ENCODE results near the gene CYP2D6. TPM values are rescaled to one million over a fixed set of nuclear protein-coding genes. Genes with fewer than 3 reads are reported as not detected.

Gene CYP2D6
- total RNA-seq, 1 donor from 2014 or later = 0.91 TPM

DNA sequence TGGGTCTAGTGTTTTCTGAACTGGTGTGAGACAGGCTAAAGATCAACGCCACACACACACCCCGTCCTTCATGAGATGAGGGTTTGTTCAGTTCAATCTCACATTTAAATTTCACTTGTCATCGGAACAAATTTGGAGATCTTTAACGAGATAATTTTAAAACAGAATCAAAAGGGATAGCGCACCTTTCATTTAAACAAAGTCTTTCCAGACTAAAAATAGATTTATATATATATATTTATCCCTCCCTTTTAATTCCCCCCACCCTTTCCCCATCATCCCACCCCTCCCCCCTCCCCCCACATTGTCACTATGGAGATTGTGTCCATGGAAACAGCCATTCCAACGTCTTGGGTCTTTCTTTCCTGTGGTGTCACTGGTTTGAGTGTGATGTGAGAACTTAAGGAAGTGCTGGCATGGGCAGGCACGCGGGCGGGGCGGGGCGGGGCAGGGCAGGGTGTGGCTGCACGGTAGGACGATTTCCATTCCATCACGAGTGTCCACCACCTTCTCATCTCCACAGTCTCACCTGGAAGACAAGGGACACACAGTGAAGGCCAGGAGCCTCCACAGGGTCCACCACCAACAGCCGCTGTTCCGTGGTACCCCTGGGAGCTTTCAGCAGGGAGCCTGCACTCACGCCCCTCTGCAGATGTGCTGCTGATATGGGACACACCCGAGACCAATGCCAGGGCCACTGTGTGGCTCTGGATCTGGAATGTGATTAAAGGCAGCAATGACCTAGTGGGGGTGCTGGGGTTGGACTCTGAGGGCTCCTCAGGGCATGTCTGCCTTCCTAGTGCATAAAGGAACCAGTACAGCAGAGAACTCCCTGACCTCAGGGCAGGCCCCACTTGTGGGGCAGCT lies 30.5 kb upstream of the CYP2D6 start:
- TF ChIP-seq, protein P1, sequence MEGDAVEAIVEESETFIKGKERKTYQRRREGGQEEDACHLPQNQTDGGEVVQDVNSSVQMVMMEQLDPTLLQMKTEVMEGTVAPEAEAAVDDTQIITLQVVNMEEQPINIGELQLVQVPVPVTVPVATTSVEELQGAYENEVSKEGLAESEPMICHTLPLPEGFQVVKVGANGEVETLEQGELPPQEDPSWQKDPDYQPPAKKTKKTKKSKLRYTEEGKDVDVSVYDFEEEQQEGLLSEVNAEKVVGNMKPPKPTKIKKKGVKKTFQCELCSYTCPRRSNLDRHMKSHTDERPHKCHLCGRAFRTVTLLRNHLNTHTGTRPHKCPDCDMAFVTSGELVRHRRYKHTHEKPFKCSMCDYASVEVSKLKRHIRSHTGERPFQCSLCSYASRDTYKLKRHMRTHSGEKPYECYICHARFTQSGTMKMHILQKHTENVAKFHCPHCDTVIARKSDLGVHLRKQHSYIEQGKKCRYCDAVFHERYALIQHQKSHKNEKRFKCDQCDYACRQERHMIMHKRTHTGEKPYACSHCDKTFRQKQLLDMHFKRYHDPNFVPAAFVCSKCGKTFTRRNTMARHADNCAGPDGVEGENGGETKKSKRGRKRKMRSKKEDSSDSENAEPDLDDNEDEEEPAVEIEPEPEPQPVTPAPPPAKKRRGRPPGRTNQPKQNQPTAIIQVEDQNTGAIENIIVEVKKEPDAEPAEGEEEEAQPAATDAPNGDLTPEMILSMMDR (IDR thresholded peaks at IDR 0.05; ENCODE audit: insufficient read depth, low read depth, low read length) = no peak
- no peak for TF ChIP-seq EZH2 (IDR thresholded peaks at IDR 0.05; ENCODE audit: insufficient read depth, low read length)
- no peaks in the 10 kb centered on the region for H3K9me3 Mint-ChIP-seq (ENCODE audit: unreplicated experiment)
- no peaks in the 10 kb centered on the region for H3K4me1 Mint-ChIP-seq (ENCODE audit: low read depth, unreplicated experiment)
- Histone ChIP-seq H3K4me1 (ENCODE audit: insufficient read depth, low read length) (no peaks in the 10 kb centered on the region), H3K9me3 (ENCODE audit: insufficient read depth, low read depth, low read length) (no peaks in the 10 kb centered on the region), H3K79me2 (ENCODE audit: insufficient read depth, low read length) (no peaks in the 10 kb centered on the region), H3K27me3 (ENCODE audit: insufficient read depth, low read length) (no peaks in the 10 kb centered on the region), H3K27ac (ENCODE audit: low read depth, low read length) (no peak overlapping the region), H3K4me2 (ENCODE audit: low read length) (no peak overlapping the region), H2AFZ (ENCODE audit: low read depth, low read length) (no peak overlapping the region), H3K36me3 (ENCODE audit: insufficient read depth, low read length) (no peaks in the 10 kb centered on the region), H4K20me1 (ENCODE audit: insufficient read depth, low read length) (peaks cover 14% of the 10 kb centered on the region), H3K4me3 (ENCODE audit: insufficient read depth, low read depth, low read length) (no peak overlapping the region), H3K9ac (ENCODE audit: low read length) (no peak overlapping the region)
- no peaks in the 10 kb centered on the region for H3K27me3 Mint-ChIP-seq (ENCODE audit: low read depth, unreplicated experiment)
- DNase-seq (ENCODE audit: low read depth) (no peak), FAIRE-seq (no peak)
- H3K4me3 Mint-ChIP-seq (ENCODE audit: unreplicated experiment) = no peak overlapping the region
- peaks cover 8% of the 10 kb centered on the region for H3K36me3 Mint-ChIP-seq (ENCODE audit: low read depth, unreplicated experiment)
- H3K27ac Mint-ChIP-seq (ENCODE audit: unreplicated experiment) = no peak overlapping the region

GRCh38 chr22:42160251-42160650 lies 29.6 kb upstream of the CYP2D6 start:
- no peak overlapping the region for H3K4me3 Mint-ChIP-seq (ENCODE audit: unreplicated experiment)
- TF ChIP-seq, protein P1 (IDR thresholded peaks at IDR 0.05; ENCODE audit: insufficient read depth, low read depth, low read length) = no peak
- no peak for TF ChIP-seq EZH2 (IDR thresholded peaks at IDR 0.05; ENCODE audit: insufficient read depth, low read length)
- Histone ChIP-seq H3K9me3 (ENCODE audit: insufficient read depth, low read depth, low read length) (no peaks in the 10 kb centered on the region), H3K4me2 (ENCODE audit: low read length) (no peak overlapping the region), H3K27ac (ENCODE audit: low read depth, low read length) (no peak overlapping the region), H3K4me3 (ENCODE audit: insufficient read depth, low read depth, low read length) (no peak overlapping the region), H3K27me3 (ENCODE audit: insufficient read depth, low read length) (no peaks in the 10 kb centered on the region), H3K4me1 (ENCODE audit: insufficient read depth, low read length) (no peaks in the 10 kb centered on the region), H3K9ac (ENCODE audit: low read length) (no peak overlapping the region), H4K20me1 (ENCODE audit: insufficient read depth, low read length) (peaks cover 6% of the 10 kb centered on the region), H3K36me3 (ENCODE audit: insufficient read depth, low read length) (no peaks in the 10 kb centered on the region), H3K79me2 (ENCODE audit: insufficient read depth, low read length) (no peaks in the 10 kb centered on the region), H2AFZ (ENCODE audit: low read depth, low read length) (no peak overlapping the region)
- H3K27me3 Mint-ChIP-seq (ENCODE audit: low read depth, unreplicated experiment) = no peaks in the 10 kb centered on the region
- no peaks in the 10 kb centered on the region for H3K4me1 Mint-ChIP-seq (ENCODE audit: low read depth, unreplicated experiment)
- no peaks in the 10 kb centered on the region for H3K9me3 Mint-ChIP-seq (ENCODE audit: unreplicated experiment)
- peaks cover 9% of the 10 kb centered on the region for H3K36me3 Mint-ChIP-seq (ENCODE audit: low read depth, unreplicated experiment)
- DNase-seq (ENCODE audit: low read depth) = no peak
- FAIRE-seq = no peak
- H3K27ac Mint-ChIP-seq (ENCODE audit: unreplicated experiment) = no peak overlapping the region

Data from astrocyte (in vitro differentiated cells and primary cell).